Mammary epithelial cell (primary cell): ENCODE measurements around the gene CABS1.

Experiments used
- CTCF ChIP-seq, 2 donors: IDR thresholded peaks in 1 of 2; conservative IDR thresholded peaks in 1 of 2; 2 replicates each; pipeline ENCODE4 v1.5.1; 2011 to 2012; ENCODE audit warnings: inconsistent platforms in 2 of 2, low read length in 2 of 2, mild to moderate bottlenecking in 2 of 2, control low read depth in 1 of 2, low read depth in 1 of 2; ENCODE audit not compliant: insufficient read depth in 1 of 2; ENCODE audit errors: extremely low read depth in 1 of 2
- EZH2 ChIP-seq: IDR thresholded peaks from 2 replicates; pipeline ENCODE4 v1.6.1; 2012; ENCODE audit warnings: low read length, inconsistent platforms, borderline replicate concordance

GRCh38 chr4:70337886-70338420 lies 3.2 kb downstream of the CABS1 start:
- TF ChIP-seq CTCF (conservative IDR thresholded peaks at IDR 0.05 in 1 of 2, IDR thresholded peaks at IDR 0.05 in 1 of 2; ENCODE audit: extremely low read depth in 1 of 2, insufficient read depth in 1 of 2, low read depth in 1 of 2, low read length in 2 of 2) (no peak), EZH2 (no peak)
